ENCODE data around the gene ENOX2. TPM values are rescaled to one million over a fixed set of nuclear protein-coding genes. Genes with fewer than 3 reads are reported as not detected.
"Not testable (repeated sequence)": the region's sequence is repeated elsewhere in the genome, so short reads cannot be mapped to it uniquely, and the experiment has no call there.

Gene ENOX2
- polyA plus RNA-seq, 2 donors, result 2.2 to 5.1 TPM

DNA sequence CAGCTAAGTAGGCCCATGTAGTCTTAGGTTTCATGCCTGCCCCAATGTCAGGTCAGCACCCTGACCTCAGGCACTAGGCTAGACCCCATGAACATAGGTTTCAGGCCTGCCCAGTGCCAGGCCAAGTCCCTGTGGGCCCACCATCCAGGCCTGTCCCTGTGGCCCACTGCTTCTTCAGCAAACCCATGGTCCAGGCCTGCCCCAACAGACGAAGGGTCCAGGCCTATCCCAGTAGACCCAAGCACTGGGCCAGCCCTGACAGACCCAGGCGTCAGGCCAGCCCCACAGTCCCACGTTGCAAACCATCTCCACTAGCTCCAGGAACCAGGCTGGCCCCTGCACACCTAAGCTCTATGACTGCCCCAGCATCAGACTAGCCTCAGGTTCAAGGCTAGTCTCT is 92.4 kb downstream of the ENOX2 start:
- H3K27ac ChIP-seq (ENCODE audit: low read depth in 2 of 2, low read length in 1 of 2), result no peak overlapping the region
- peaks cover 2 to 5% of the 10 kb centered on the region in 2 donors for H3K9me3 ChIP-seq (ENCODE audit: control insufficient read depth in 2 of 2, insufficient read depth in 1 of 2, low read depth in 1 of 2, low read length in 1 of 2)
- H3K4me1 ChIP-seq (ENCODE audit: control insufficient read depth in 2 of 2, insufficient read depth in 2 of 2, low read length in 1 of 2), result no peaks in the 10 kb centered on the region
- no peaks in the 10 kb centered on the region for H3K27me3 ChIP-seq (ENCODE audit: control insufficient read depth in 1 of 2, insufficient read depth in 2 of 2, low read length in 2 of 2)
- no peaks in the 10 kb centered on the region for H3K36me3 ChIP-seq (ENCODE audit: control insufficient read depth in 2 of 2, insufficient read depth in 2 of 2, low read length in 1 of 2)
- WGBS, 2 donors, result 74 to 94% methylated on average over 3 of the region's 3 CpGs
- no peak overlapping the region for H3K4me3 ChIP-seq (ENCODE audit: low read depth in 1 of 2, low read length in 2 of 2)

DNA sequence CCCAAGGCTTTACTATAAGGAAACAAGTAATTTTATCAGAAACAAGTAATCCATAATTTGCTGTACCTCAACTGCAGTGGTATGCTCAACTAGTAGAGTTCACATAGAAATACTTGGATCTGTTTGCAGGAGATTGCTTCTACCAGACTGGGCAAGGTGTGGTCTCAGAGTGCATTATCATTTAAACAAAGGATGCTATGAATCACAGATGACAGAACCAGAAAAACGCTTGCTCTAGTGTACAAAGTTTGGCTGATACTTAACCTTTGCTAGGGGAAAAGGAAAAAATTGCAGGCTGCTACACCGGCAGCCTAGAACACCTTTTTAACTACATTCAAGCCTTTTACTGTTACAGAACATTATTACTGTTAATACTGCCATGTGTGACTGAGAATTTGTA is 97.1 kb downstream of the ENOX2 start:
- H3K4me3 ChIP-seq (ENCODE audit: low read depth in 1 of 2, low read length in 2 of 2), result no peak overlapping the region
- 27 to 44% methylated on average over 2 of the region's 2 CpGs for WGBS, 2 donors
- no peaks in the 10 kb centered on the region for H3K27me3 ChIP-seq (ENCODE audit: control insufficient read depth in 1 of 2, insufficient read depth in 2 of 2, low read length in 2 of 2)
- no peaks in the 10 kb centered on the region for H3K9me3 ChIP-seq (ENCODE audit: control insufficient read depth in 2 of 2, insufficient read depth in 1 of 2, low read depth in 1 of 2, low read length in 1 of 2)
- H3K4me1 ChIP-seq (ENCODE audit: control insufficient read depth in 2 of 2, insufficient read depth in 2 of 2, low read length in 1 of 2), result no peaks in the 10 kb centered on the region
- H3K27ac ChIP-seq (ENCODE audit: low read depth in 2 of 2, low read length in 1 of 2), result peak overlapping the region in 1 of 2 donors; percentile 21
- no peaks in the 10 kb centered on the region for H3K36me3 ChIP-seq (ENCODE audit: control insufficient read depth in 2 of 2, insufficient read depth in 2 of 2, low read length in 1 of 2)

DNA sequence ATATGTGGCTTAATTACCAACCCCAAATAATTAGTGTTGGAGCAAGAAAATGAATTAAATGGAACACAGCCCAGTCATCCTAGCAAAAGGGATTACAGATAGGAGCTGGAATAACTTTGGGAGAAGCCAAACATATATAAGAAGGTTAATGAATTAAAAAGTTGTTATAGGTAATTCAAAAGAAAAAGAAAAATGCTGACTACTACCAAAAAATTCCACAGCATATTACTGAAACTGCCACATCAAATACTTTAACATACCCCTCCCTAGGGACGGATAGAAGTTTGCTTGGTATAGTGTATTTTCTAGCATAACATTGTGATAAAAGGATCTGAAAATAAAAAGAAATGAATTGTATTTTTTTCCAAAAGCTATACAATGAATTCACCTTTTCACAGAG is 99.5 kb downstream of the ENOX2 start:
- Histone ChIP-seq H3K4me1 (ENCODE audit: control insufficient read depth in 2 of 2, insufficient read depth in 2 of 2, low read length in 1 of 2) (no peaks in the 10 kb centered on the region), H3K4me3 (ENCODE audit: low read depth in 1 of 2, low read length in 2 of 2) (no peak overlapping the region), H3K9me3 (ENCODE audit: control insufficient read depth in 2 of 2, insufficient read depth in 1 of 2, low read depth in 1 of 2, low read length in 1 of 2) (no peaks in the 10 kb centered on the region), H3K27ac (ENCODE audit: low read depth in 2 of 2, low read length in 1 of 2) (no peak overlapping the region), H3K36me3 (ENCODE audit: control insufficient read depth in 2 of 2, insufficient read depth in 2 of 2, low read length in 1 of 2) (no peaks in the 10 kb centered on the region), H3K27me3 (ENCODE audit: control insufficient read depth in 1 of 2, insufficient read depth in 2 of 2, low read length in 2 of 2) (no peaks in the 10 kb centered on the region)
- 69 to 96% methylated on average over 1 of the region's 1 CpG for WGBS, 2 donors

DNA sequence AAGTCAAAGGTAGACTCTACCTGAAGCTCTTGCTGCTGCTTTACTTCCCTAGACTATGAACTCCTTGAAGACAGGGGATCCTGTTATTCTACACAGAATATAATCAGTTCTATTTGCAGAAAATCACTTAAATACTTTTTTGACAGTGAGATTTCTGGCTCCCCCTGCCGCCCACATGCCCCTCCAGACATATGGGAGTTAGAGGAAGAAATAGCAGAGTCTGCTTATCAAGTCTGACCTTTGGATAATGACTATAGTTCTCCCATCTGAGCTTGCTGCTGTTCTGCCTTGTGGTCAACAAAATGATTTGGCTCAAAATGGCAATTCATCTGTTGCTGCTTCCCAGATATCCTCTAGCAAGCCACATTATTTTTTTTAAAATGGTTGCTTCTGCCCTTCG is 101.1 kb downstream of the ENOX2 start:
- no peaks in the 10 kb centered on the region for H3K9me3 ChIP-seq (ENCODE audit: control insufficient read depth in 2 of 2, insufficient read depth in 1 of 2, low read depth in 1 of 2, low read length in 1 of 2)
- WGBS, 2 donors, result 70 to 99% methylated on average over 2 of the region's 2 CpGs
- no peaks in the 10 kb centered on the region for H3K27me3 ChIP-seq (ENCODE audit: control insufficient read depth in 1 of 2, insufficient read depth in 2 of 2, low read length in 2 of 2)
- no peaks in the 10 kb centered on the region for H3K36me3 ChIP-seq (ENCODE audit: control insufficient read depth in 2 of 2, insufficient read depth in 2 of 2, low read length in 1 of 2)
- no peaks in the 10 kb centered on the region for H3K4me1 ChIP-seq (ENCODE audit: control insufficient read depth in 2 of 2, insufficient read depth in 2 of 2, low read length in 1 of 2)
- H3K4me3 ChIP-seq (ENCODE audit: low read depth in 1 of 2, low read length in 2 of 2), result no peak overlapping the region
- H3K27ac ChIP-seq (ENCODE audit: low read depth in 2 of 2, low read length in 1 of 2), result no peak overlapping the region

DNA sequence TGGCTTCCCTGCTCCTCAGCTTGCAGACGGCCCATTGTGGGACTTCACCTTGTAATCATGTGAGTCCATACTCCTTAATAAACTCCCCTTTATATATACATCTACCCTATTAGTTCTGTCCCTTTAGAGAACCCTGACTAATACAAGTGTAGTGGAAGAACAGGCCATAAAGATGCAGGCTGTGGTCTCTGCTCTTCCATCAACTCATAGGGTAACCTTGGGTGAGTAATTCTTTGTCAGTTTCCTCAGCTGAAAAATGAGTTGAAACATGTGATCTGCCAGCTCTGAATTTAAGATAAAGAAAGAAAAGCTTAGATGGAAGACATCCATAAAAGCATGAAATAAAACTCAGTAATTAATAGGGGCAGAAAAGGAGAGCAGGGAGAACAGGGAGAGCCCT is 103.6 kb downstream of the ENOX2 start:
- no peak overlapping the region for H3K27ac ChIP-seq (ENCODE audit: low read depth in 2 of 2, low read length in 1 of 2)
- no peaks in the 10 kb centered on the region for H3K4me1 ChIP-seq (ENCODE audit: control insufficient read depth in 2 of 2, insufficient read depth in 2 of 2, low read length in 1 of 2)
- H3K27me3 ChIP-seq (ENCODE audit: control insufficient read depth in 1 of 2, insufficient read depth in 2 of 2, low read length in 2 of 2), result no peaks in the 10 kb centered on the region
- 88 to 91% methylated on average over 1 of the region's 1 CpG for WGBS, 2 donors
- no peaks in the 10 kb centered on the region for H3K36me3 ChIP-seq (ENCODE audit: control insufficient read depth in 2 of 2, insufficient read depth in 2 of 2, low read length in 1 of 2)
- H3K9me3 ChIP-seq (ENCODE audit: control insufficient read depth in 2 of 2, insufficient read depth in 1 of 2, low read depth in 1 of 2, low read length in 1 of 2), result no peaks in the 10 kb centered on the region
- H3K4me3 ChIP-seq (ENCODE audit: low read depth in 1 of 2, low read length in 2 of 2), result no peak overlapping the region

DNA sequence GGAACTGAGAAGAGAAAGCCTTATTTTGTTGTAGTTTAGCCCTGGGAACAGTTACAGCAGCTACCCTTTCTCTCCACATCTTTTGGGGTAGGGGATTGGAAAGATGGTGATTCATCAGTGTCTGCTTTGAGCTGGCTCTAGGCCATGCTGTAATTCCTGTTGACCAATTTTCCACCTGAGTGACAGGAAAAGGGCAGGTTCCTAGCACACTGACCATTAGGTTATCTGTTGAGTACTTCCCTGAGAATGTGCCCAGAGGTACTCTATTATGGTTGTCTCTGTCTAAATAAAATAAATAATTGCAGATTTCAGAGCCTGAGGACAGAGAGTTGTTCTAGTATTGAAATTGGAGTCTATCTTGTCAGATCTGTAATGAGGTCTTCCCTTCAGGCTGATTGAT is 109.0 kb downstream of the ENOX2 start:
- Histone ChIP-seq H3K27ac (ENCODE audit: low read depth in 2 of 2, low read length in 1 of 2) (no peak overlapping the region), H3K27me3 (ENCODE audit: control insufficient read depth in 1 of 2, insufficient read depth in 2 of 2, low read length in 2 of 2) (no peaks in the 10 kb centered on the region), H3K9me3 (ENCODE audit: control insufficient read depth in 2 of 2, insufficient read depth in 1 of 2, low read depth in 1 of 2, low read length in 1 of 2) (no peaks in the 10 kb centered on the region), H3K4me3 (ENCODE audit: low read depth in 1 of 2, low read length in 2 of 2) (no peak overlapping the region), H3K4me1 (ENCODE audit: control insufficient read depth in 2 of 2, insufficient read depth in 2 of 2, low read length in 1 of 2) (no peaks in the 10 kb centered on the region), H3K36me3 (ENCODE audit: control insufficient read depth in 2 of 2, insufficient read depth in 2 of 2, low read length in 1 of 2) (no peaks in the 10 kb centered on the region)

DNA sequence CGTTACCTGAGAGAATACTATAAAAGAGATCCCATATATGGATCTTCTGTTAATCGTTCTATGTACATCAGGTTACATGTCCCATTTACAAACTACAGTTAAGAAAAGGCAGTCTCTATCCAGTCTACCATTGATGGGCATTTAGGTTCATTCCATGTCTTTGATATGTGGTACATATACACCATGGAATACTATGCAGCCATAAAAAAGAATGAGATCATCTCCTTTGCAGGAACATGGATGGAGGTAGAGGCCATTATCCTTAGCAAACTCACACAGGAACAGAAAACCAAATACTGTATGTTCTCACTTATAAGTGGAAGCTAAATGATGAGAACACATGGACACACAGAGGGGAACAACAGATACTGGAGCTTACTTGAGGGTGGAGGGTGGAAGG is 111.1 kb downstream of the ENOX2 start:
- 83 to 97% methylated on average over 2 of the region's 2 CpGs for WGBS, 2 donors
- H3K4me1 ChIP-seq (ENCODE audit: control insufficient read depth in 2 of 2, insufficient read depth in 2 of 2, low read length in 1 of 2); H3K36me3 ChIP-seq (ENCODE audit: control insufficient read depth in 2 of 2, insufficient read depth in 2 of 2, low read length in 1 of 2); H3K27ac ChIP-seq (ENCODE audit: low read depth in 2 of 2, low read length in 1 of 2); H3K27me3 ChIP-seq (ENCODE audit: control insufficient read depth in 1 of 2, insufficient read depth in 2 of 2, low read length in 2 of 2); H3K9me3 ChIP-seq (ENCODE audit: control insufficient read depth in 2 of 2, insufficient read depth in 1 of 2, low read depth in 1 of 2, low read length in 1 of 2); H3K4me3 ChIP-seq (ENCODE audit: low read depth in 1 of 2, low read length in 2 of 2): not testable (repeated sequence)

DNA sequence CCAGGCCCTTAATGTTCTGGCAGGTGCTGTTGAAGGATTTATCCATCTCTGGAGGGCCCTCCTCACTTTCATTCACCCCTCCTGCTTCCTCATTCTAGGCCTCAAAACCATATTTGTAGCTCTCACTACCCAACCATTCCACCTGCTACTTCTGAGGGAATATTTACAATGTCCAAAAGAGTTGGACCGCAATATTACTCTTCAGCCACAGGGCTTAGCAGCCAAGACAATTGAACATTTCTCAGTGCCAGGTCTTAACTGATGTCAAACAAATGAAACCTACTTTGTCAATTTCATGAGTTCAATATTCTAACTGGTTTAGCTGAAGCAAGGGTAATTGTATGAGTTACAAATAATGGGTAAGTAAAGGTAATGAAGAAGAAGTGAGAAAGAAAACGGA is 113.2 kb downstream of the ENOX2 start:
- WGBS, 2 donors, result 95 to 97% methylated on average over 2 of the region's 2 CpGs
- Histone ChIP-seq H3K27ac (ENCODE audit: low read depth in 2 of 2, low read length in 1 of 2) (no peak overlapping the region), H3K4me1 (ENCODE audit: control insufficient read depth in 2 of 2, insufficient read depth in 2 of 2, low read length in 1 of 2) (no peaks in the 10 kb centered on the region), H3K36me3 (ENCODE audit: control insufficient read depth in 2 of 2, insufficient read depth in 2 of 2, low read length in 1 of 2) (no peaks in the 10 kb centered on the region), H3K27me3 (ENCODE audit: control insufficient read depth in 1 of 2, insufficient read depth in 2 of 2, low read length in 2 of 2) (no peaks in the 10 kb centered on the region), H3K9me3 (ENCODE audit: control insufficient read depth in 2 of 2, insufficient read depth in 1 of 2, low read depth in 1 of 2, low read length in 1 of 2) (no peaks in the 10 kb centered on the region), H3K4me3 (ENCODE audit: low read depth in 1 of 2, low read length in 2 of 2) (no peak overlapping the region)

DNA sequence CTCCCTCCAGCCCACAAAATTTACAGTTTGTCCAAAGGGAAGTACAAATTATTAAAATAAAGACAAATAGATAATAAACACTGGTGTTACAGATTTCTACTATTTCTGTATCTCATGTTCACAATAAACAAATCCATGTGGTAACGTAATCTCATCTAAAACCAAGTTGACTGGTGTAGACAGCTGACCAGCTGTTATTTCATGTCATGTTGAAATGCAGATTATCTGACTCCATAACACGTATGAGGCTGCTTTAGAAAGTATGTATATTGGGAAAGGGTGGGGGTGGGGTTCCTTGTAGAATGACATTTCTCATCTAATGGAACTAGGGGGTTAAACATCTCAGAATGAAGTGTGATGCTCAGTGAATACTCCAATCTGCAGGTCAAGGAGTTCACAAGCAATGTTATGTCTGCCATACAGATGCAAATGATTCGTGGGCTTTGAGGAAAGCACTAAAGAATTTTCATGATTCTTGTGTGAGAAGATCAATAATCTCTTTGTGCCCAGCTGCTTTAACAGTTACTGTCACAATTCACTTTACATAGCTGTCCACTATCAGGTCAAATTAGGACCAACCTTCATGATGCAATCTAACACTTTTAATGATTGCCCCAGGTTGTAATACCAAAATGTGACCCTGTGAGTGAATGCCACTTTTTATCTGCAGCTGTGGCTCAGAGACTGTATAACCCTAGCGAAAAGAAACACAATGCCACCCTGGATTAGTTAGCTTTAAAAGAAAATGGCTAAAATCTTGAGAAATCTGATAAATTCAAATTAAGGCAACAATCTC is 114.0 kb downstream of the ENOX2 start:
- Histone ChIP-seq H3K27ac (ENCODE audit: low read depth in 2 of 2, low read length in 1 of 2) (no peak overlapping the region), H3K27me3 (ENCODE audit: control insufficient read depth in 1 of 2, insufficient read depth in 2 of 2, low read length in 2 of 2) (no peaks in the 10 kb centered on the region), H3K36me3 (ENCODE audit: control insufficient read depth in 2 of 2, insufficient read depth in 2 of 2, low read length in 1 of 2) (no peaks in the 10 kb centered on the region), H3K4me1 (ENCODE audit: control insufficient read depth in 2 of 2, insufficient read depth in 2 of 2, low read length in 1 of 2) (no peaks in the 10 kb centered on the region), H3K4me3 (ENCODE audit: low read depth in 1 of 2, low read length in 2 of 2) (no peak overlapping the region), H3K9me3 (ENCODE audit: control insufficient read depth in 2 of 2, insufficient read depth in 1 of 2, low read depth in 1 of 2, low read length in 1 of 2) (no peaks in the 10 kb centered on the region)
- 65 to 79% methylated on average over 4 of the region's 4 CpGs for WGBS, 2 donors

DNA sequence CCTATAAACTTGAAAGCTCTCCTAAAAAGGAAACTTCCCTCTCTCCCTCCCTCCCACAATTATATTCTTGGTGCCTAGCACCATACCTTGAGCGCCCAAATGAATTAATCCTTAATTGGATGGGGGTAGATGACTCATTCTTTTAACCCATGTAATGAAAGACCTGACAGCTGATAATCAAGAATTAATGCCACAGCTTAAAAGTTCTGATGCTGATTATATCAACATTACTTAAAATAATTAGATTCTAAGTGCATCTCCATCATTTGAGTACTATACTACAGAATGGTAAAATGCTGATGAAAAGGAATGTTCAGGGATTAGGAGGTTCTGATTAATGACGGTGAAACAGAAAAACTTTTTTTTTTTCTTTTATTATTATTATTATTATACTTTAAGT is 117.0 kb downstream of the ENOX2 start:
- WGBS, 2 donors, result 82 to 95% methylated on average over 2 of the region's 2 CpGs
- Histone ChIP-seq H3K27ac (ENCODE audit: low read depth in 2 of 2, low read length in 1 of 2) (no peak overlapping the region), H3K27me3 (ENCODE audit: control insufficient read depth in 1 of 2, insufficient read depth in 2 of 2, low read length in 2 of 2) (no peaks in the 10 kb centered on the region), H3K9me3 (ENCODE audit: control insufficient read depth in 2 of 2, insufficient read depth in 1 of 2, low read depth in 1 of 2, low read length in 1 of 2) (no peaks in the 10 kb centered on the region), H3K4me3 (ENCODE audit: low read depth in 1 of 2, low read length in 2 of 2) (no peak overlapping the region), H3K4me1 (ENCODE audit: control insufficient read depth in 2 of 2, insufficient read depth in 2 of 2, low read length in 1 of 2) (no peaks in the 10 kb centered on the region), H3K36me3 (ENCODE audit: control insufficient read depth in 2 of 2, insufficient read depth in 2 of 2, low read length in 1 of 2) (no peaks in the 10 kb centered on the region)

All from esophagus (tissue), 2 donors.